ENCODE results near the gene PRRX2.
A peak's percentile ranks its signal among the peaks of the same experiment; 100 is the strongest.

PRRX2 gene

DNA sequence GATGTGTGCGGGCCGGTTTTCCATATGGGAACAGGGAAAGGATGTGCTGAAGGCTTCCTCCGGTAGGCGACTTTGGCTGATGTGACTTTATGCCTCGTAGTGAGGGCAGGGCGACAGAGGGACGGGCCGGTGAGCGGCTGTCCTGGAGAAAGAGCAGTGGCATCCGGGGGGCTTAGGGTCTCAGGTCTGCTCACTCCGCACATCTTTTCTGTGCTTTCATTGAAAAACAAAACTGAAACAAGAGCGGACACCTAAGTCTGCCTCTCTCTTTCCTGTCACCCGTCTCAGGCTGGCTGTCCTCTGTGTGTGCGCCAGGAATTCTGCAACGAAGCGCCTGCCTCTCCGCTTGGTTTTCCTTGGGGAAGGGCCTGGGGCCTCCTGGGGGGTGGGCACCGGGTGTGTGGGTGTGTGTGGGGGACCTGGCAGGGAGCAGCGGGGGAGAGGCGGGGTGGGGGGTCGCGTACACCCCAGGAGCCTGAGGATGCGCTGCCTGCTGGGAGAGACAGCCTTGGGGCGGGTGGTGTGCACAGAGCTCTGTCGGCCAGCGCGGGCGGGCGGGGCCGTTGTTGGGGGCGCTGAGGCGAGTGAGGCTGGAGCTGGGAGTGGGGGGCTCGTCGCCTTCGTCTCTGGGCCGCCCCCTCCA, 580 bp upstream of the PRRX2 start:
- H3K9me3 ChIP-seq (ENCODE audit: control insufficient read depth, insufficient read depth, low read length): no peaks in the 10 kb centered on the region
- H3K27me3 ChIP-seq (ENCODE audit: control insufficient read depth, insufficient read depth, low read length): peaks cover 2% of the 10 kb centered on the region
- no peaks in the 10 kb centered on the region for H3K36me3 ChIP-seq (ENCODE audit: control insufficient read depth, insufficient read depth, low read length)
- no peak overlapping the region for H3K9ac ChIP-seq (ENCODE audit: low read depth, low read length)
- H3K4me3 ChIP-seq (ENCODE audit: low read depth, low read length): peak overlapping the region; percentile 45
- peaks cover 8% of the 10 kb centered on the region for H3K4me1 ChIP-seq (ENCODE audit: control insufficient read depth, insufficient read depth, low read length)

DNA sequence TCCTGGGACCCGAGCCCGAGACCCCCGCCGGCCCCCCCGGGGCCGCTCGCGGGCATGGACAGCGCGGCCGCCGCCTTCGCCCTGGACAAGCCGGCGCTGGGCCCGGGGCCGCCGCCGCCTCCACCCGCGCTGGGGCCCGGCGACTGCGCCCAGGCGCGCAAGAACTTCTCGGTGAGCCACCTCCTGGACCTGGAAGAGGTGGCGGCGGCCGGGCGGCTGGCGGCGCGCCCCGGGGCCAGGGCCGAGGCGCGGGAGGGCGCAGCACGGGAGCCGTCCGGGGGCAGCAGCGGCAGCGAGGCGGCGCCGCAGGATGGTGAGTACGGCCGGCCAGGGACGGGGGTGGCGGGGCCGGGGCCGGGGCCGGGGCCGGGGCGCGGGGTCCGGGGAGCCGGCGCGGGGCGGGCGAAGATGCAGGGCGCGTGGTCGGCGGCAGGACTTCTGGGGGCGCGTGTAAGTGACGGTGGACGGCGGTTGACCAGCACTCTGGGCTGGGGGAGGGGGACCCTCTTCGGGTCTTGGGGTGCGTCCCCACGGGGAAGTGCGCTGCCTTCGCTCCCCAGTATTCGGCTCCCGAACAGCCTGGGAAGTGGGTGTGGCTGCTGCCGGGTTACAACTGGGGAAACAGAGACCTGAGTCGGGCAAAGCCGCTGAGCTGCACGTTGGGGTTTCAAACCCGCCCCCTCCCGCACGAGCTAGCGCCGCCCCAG, 520 bp downstream of the PRRX2 start:
- Histone ChIP-seq H3K36me3 (ENCODE audit: control insufficient read depth, insufficient read depth, low read length) (peaks cover 1% of the 10 kb centered on the region), H3K9me3 (ENCODE audit: control insufficient read depth, insufficient read depth, low read length) (no peaks in the 10 kb centered on the region), H3K9ac (ENCODE audit: low read depth, low read length) (no peak overlapping the region), H3K4me3 (ENCODE audit: low read depth, low read length) (peak overlapping the region; percentile 58), H3K4me1 (ENCODE audit: control insufficient read depth, insufficient read depth, low read length) (peaks cover 8% of the 10 kb centered on the region), H3K27me3 (ENCODE audit: control insufficient read depth, insufficient read depth, low read length) (peaks cover 2% of the 10 kb centered on the region)

DNA sequence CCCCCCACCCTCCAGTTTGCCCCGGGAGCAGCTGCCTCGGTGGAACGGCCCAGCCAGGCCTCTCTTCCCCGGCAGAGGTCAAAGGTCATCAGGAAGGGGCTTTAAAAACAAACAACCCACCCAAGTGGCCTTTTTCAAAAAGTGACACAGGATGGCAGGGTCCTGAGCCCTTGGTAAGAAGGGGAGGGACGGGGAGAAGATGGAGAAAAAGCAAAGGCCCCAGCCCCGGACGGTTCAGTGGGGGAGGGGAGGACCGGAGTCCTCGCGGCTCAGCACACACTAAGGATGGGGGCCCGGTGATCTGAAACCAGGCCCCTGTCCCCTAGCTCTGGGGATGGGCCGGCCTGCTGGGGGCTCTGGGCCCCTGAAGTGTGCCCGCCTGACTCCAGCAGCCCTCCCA, 1.1 kb downstream of the PRRX2 start:
- Histone ChIP-seq H3K4me3 (ENCODE audit: low read depth, low read length) (peak overlapping the region; percentile 58), H3K4me1 (ENCODE audit: control insufficient read depth, insufficient read depth, low read length) (peaks cover 8% of the 10 kb centered on the region), H3K9ac (ENCODE audit: low read depth, low read length) (no peak overlapping the region), H3K36me3 (ENCODE audit: control insufficient read depth, insufficient read depth, low read length) (peaks cover 3% of the 10 kb centered on the region), H3K9me3 (ENCODE audit: control insufficient read depth, insufficient read depth, low read length) (no peaks in the 10 kb centered on the region), H3K27me3 (ENCODE audit: control insufficient read depth, insufficient read depth, low read length) (peaks cover 2% of the 10 kb centered on the region)

DNA sequence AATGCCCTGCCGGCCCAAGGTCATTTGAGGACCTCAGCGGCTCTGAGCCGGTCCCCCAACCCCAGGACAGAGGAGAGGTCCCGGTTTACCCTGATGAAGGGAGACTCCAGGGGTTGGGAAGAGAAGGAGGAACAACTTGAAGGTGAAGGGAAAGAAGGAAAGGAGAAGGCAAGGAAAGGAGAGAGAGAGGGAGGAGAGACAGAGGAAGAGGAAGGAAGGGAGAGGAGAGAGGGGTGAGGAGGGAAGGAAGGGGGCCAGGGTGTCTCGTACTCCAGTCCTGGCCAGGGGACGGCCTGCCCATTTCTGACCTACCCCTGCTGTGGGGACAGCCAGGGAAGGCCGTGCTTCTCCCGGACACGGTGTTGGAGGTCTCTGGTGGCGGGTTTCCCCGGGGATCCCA, 1.9 kb downstream of the PRRX2 start:
- Histone ChIP-seq H3K4me3 (ENCODE audit: low read depth, low read length) (no peak overlapping the region), H3K36me3 (ENCODE audit: control insufficient read depth, insufficient read depth, low read length) (peaks cover 3% of the 10 kb centered on the region), H3K27me3 (ENCODE audit: control insufficient read depth, insufficient read depth, low read length) (peaks cover 2% of the 10 kb centered on the region), H3K4me1 (ENCODE audit: control insufficient read depth, insufficient read depth, low read length) (peaks cover 8% of the 10 kb centered on the region), H3K9me3 (ENCODE audit: control insufficient read depth, insufficient read depth, low read length) (no peaks in the 10 kb centered on the region), H3K9ac (ENCODE audit: low read depth, low read length) (no peak overlapping the region)

DNA sequence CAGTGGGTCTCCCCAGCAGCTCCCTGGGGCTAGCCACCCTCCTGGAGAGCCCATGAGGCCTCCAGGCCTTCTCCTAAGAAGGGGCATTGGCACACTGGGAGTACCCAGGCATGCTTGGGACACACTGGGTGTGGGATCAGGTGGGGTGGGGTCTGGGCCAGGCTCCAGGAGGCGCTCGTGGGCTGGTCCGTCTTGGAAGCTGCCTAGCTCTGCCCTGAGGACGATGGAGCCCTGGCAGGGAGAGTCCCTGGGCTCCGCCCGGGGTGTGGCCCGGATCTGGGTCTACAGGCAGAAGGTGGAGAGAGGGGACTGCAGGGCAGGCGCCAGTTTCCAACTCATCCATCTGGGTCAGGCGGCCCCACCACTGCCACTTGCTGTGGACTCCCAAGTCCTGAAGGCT, 2.4 kb downstream of the PRRX2 start:
- peaks cover 3% of the 10 kb centered on the region for H3K36me3 ChIP-seq (ENCODE audit: control insufficient read depth, insufficient read depth, low read length)
- no peak overlapping the region for H3K9ac ChIP-seq (ENCODE audit: low read depth, low read length)
- peaks cover 4% of the 10 kb centered on the region for H3K4me1 ChIP-seq (ENCODE audit: control insufficient read depth, insufficient read depth, low read length)
- peaks cover 2% of the 10 kb centered on the region for H3K27me3 ChIP-seq (ENCODE audit: control insufficient read depth, insufficient read depth, low read length)
- no peaks in the 10 kb centered on the region for H3K9me3 ChIP-seq (ENCODE audit: control insufficient read depth, insufficient read depth, low read length)
- H3K4me3 ChIP-seq (ENCODE audit: low read depth, low read length): no peak overlapping the region

DNA sequence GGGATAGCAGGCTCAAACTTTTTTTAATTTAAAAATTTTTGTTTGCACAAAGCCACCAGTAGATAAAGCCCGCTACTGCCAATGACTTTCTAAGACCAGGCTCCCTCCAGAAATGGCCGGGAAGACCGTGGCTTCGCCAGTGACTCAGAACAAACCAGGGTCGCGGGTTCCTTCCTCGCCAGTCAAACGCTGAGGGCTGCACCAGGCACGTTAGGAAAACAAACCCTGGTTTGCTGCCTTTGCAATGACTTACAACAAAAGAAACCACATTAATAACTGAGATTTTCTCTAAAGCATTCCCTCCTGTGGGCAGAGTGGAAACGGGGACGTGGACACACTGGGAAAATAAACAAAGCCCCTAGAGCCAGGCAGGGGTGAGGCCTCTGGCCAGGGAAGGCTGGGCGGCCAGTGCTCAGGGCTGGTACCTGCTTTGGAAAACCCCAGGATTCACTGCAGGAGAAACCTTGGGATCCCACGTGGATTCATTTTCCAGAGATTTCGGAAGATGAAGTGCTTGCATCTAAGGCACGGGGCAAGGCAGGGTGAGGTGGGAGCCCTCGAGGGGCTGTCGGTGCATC, 3.8 kb downstream of the PRRX2 start:
- H3K4me1 ChIP-seq (ENCODE audit: control insufficient read depth, insufficient read depth, low read length): peaks cover 4% of the 10 kb centered on the region
- H3K9me3 ChIP-seq (ENCODE audit: control insufficient read depth, insufficient read depth, low read length): no peaks in the 10 kb centered on the region
- no peak overlapping the region for H3K9ac ChIP-seq (ENCODE audit: low read depth, low read length)
- no peak overlapping the region for H3K4me3 ChIP-seq (ENCODE audit: low read depth, low read length)
- peaks cover 3% of the 10 kb centered on the region for H3K36me3 ChIP-seq (ENCODE audit: control insufficient read depth, insufficient read depth, low read length)
- peaks cover 2% of the 10 kb centered on the region for H3K27me3 ChIP-seq (ENCODE audit: control insufficient read depth, insufficient read depth, low read length)

DNA sequence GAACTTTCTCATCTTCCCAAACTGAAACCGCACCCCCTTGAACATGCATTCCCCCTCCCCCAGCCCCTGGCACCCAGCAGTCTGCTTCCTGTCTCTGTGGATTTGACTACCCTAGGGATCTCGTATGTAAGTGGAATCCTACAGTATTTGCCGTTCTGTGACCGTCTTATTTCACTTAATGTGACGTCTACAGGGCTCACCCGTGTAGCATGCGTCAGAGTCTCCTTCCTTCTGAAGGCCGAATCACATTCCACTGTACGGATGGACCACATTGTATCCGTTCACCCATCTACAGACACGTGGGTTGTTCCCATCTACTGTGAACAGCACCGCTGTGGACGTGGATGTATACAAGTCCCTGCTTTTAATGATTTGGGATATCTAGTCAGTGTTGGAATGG, 4.5 kb downstream of the PRRX2 start:
- H3K27me3 ChIP-seq (ENCODE audit: control insufficient read depth, insufficient read depth, low read length): peaks cover 2% of the 10 kb centered on the region
- peaks cover 3% of the 10 kb centered on the region for H3K36me3 ChIP-seq (ENCODE audit: control insufficient read depth, insufficient read depth, low read length)
- no peak overlapping the region for H3K9ac ChIP-seq (ENCODE audit: low read depth, low read length)
- no peak overlapping the region for H3K4me3 ChIP-seq (ENCODE audit: low read depth, low read length)
- H3K4me1 ChIP-seq (ENCODE audit: control insufficient read depth, insufficient read depth, low read length): peaks cover 4% of the 10 kb centered on the region
- no peaks in the 10 kb centered on the region for H3K9me3 ChIP-seq (ENCODE audit: control insufficient read depth, insufficient read depth, low read length)

DNA sequence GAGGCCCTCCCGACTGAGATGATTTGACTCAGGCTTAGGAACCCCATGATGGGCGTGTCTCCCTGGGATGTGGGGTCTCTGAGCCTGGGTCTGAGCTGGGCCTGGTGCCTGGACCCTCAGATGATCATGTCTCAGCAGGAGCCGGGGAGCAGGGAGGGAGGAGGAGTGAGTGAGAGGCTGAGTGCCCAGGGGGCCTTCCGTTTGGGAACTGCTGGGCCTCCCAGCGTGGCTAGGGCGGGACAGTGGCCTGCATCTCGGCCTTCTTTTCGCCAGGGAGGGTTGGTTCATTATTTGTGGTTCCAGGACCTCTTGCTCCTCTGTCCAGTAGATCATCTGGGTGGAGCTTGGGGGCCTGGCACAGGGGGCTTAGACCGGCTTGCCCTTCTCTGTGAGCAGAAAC, 5.6 kb downstream of the PRRX2 start:
- Histone ChIP-seq H3K9me3 (ENCODE audit: control insufficient read depth, insufficient read depth, low read length) (no peaks in the 10 kb centered on the region), H3K9ac (ENCODE audit: low read depth, low read length) (no peak overlapping the region), H3K27me3 (ENCODE audit: control insufficient read depth, insufficient read depth, low read length) (no peaks in the 10 kb centered on the region), H3K4me3 (ENCODE audit: low read depth, low read length) (no peak overlapping the region), H3K36me3 (ENCODE audit: control insufficient read depth, insufficient read depth, low read length) (peaks cover 3% of the 10 kb centered on the region), H3K4me1 (ENCODE audit: control insufficient read depth, insufficient read depth, low read length) (peaks cover 7% of the 10 kb centered on the region)

DNA sequence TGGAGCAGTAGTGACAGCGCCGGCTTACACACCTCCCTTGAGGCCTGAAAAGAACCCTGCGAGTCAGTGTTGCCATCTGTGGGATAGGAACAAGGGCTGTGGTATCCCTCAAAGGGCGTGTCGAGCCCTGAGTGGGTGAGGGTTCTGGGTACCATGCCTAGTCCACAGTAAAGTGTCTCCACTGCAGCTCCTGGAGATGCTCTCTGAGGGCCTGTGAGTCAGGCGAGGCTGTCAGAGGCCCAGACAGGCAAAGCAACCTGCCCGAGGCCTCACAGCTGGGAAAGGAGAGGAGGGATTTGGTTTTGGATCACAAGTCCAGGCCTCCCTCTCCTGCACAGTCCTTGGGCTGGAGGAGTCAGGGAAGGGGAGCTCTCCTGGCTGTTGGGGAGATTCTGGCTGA, 6.1 kb downstream of the PRRX2 start:
- Histone ChIP-seq H3K9ac (ENCODE audit: low read depth, low read length) (no peak overlapping the region), H3K4me3 (ENCODE audit: low read depth, low read length) (no peak overlapping the region), H3K9me3 (ENCODE audit: control insufficient read depth, insufficient read depth, low read length) (no peaks in the 10 kb centered on the region), H3K4me1 (ENCODE audit: control insufficient read depth, insufficient read depth, low read length) (peaks cover 7% of the 10 kb centered on the region), H3K27me3 (ENCODE audit: control insufficient read depth, insufficient read depth, low read length) (no peaks in the 10 kb centered on the region), H3K36me3 (ENCODE audit: control insufficient read depth, insufficient read depth, low read length) (peaks cover 3% of the 10 kb centered on the region)

DNA sequence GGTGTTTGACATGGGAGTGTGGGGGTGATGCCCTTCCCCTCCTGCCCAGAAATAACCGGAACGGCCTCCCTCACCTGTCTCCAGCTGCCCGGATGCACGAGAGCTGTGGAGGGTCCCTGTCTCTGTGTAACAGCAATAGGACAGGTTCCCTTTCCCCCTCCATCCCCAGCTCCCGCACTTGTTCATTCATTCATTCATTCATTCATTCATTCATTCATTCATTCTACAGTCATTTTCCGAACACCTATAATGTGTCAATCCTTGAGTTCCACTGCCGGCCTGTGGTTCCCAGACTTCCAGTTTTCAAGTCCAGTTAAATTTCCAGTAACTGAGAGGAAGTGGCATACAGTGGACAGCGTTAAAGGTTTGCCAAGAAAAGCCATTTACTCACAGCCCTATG, 7.3 kb downstream of the PRRX2 start:
- no peaks in the 10 kb centered on the region for H3K9me3 ChIP-seq (ENCODE audit: control insufficient read depth, insufficient read depth, low read length)
- H3K27me3 ChIP-seq (ENCODE audit: control insufficient read depth, insufficient read depth, low read length): no peaks in the 10 kb centered on the region
- peaks cover 3% of the 10 kb centered on the region for H3K36me3 ChIP-seq (ENCODE audit: control insufficient read depth, insufficient read depth, low read length)
- no peak overlapping the region for H3K9ac ChIP-seq (ENCODE audit: low read depth, low read length)
- H3K4me1 ChIP-seq (ENCODE audit: control insufficient read depth, insufficient read depth, low read length): peaks cover 3% of the 10 kb centered on the region
- H3K4me3 ChIP-seq (ENCODE audit: low read depth, low read length): no peak overlapping the region

DNA sequence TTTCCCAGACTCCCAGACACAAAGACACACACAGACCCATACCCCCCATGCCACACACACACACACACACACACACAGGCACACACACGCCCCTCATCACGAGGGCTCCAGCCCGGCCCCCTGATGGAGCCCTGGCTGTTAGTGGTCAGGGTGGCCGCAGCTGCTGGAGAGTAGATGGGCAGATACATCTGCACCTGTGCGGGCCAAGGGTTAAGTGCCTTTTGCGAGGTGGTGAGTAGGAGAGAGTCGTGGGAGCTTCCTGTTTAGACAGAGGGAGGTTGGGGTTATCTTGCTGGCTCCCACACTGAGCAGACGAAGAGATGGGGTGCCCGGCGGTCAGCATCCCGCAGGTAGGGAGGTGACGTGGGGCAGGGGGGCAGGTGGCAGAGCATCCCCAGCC, 8.2 kb downstream of the PRRX2 start:
- Histone ChIP-seq H3K9ac (ENCODE audit: low read depth, low read length) (no peak overlapping the region), H3K27me3 (ENCODE audit: control insufficient read depth, insufficient read depth, low read length) (no peaks in the 10 kb centered on the region)

DNA sequence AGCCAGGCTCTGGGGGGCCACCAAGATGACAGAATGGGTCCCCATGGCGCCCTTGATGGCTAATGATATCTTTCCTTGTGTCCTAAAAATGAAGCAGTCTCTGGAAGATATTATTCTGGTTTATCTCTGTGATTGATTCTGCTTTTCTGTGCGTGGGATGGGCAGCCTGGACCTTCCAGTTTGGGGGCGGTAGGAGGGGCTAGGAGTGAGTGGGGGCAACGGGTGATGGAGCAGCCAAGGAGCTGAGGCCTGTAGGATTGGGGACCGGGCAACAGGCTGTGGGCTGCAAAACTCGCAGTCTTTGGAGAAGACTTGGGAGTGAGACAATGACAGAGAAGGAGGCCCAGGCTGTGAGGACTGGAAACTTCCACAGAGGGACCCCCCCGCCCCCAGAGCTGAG, 8.8 kb downstream of the PRRX2 start:
- Histone ChIP-seq H3K36me3 (ENCODE audit: control insufficient read depth, insufficient read depth, low read length) (peaks cover 3% of the 10 kb centered on the region), H3K4me3 (ENCODE audit: low read depth, low read length) (no peak overlapping the region), H3K9me3 (ENCODE audit: control insufficient read depth, insufficient read depth, low read length) (no peaks in the 10 kb centered on the region), H3K9ac (ENCODE audit: low read depth, low read length) (no peak overlapping the region), H3K27me3 (ENCODE audit: control insufficient read depth, insufficient read depth, low read length) (no peaks in the 10 kb centered on the region), H3K4me1 (ENCODE audit: control insufficient read depth, insufficient read depth, low read length) (peaks cover 3% of the 10 kb centered on the region)

More for the DNA sequence above, 8.2 kb downstream of the PRRX2 start:
- peaks cover 3% of the 10 kb centered on the region for H3K36me3 ChIP-seq (ENCODE audit: control insufficient read depth, insufficient read depth, low read length)
- H3K4me1 ChIP-seq (ENCODE audit: control insufficient read depth, insufficient read depth, low read length): peaks cover 3% of the 10 kb centered on the region
- H3K4me3 ChIP-seq (ENCODE audit: low read depth, low read length): no peak overlapping the region
- no peaks in the 10 kb centered on the region for H3K9me3 ChIP-seq (ENCODE audit: control insufficient read depth, insufficient read depth, low read length)

Measured in iPS-15b (cell line).